CD4-positive, alpha-beta T cell treated with Interleukin-6 at 100 ng/mL for 8 hours (primary cell): Measurements from ENCODE around the gene PAPSS2.
"Not testable (repeated sequence)": the region's sequence is repeated elsewhere in the genome, so short reads cannot be mapped to it uniquely, and the experiment has no call there.

ENCODE experiments used
- DNase-seq: peaks from one replicate; pipeline ENCODE4 v3.0.0-alpha.2; 2020; ENCODE audit warnings: mixed read lengths, low spot score

Gene PAPSS2

GRCh38 chr10:87642988-87643387 is 16.7 kb upstream of the PAPSS2 start:
- no peak for DNase-seq

- DNase-seq: no peak
These were observed 15.8 kb upstream of the PAPSS2 start for GRCh38 chr10:87643920-87644319.

DNA sequence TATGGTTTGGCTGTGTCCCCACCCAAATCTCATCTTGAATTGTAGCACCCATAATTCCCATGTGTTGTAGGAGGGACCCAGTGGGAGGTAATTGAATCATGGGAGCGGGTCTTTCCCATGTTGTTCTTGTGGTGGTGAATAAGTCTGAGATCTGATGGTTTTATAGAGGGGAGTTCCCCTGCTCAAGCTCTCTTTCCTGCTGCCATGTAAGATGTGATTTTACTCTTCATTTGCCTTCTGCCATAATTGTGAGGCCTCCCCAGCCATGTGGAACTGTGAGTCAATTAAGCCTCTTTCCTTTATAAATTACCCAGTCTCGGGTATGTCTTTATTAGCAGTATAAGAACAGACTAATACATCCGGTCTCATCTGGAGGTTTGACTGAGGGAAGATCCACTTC is 15.2 kb upstream of the PAPSS2 start:
- not testable (repeated sequence) for DNase-seq

- no peak for DNase-seq
These were observed 13.3 kb upstream of the PAPSS2 start for GRCh38 chr10:87646192-87646909.

- no peak for DNase-seq
These were observed 12.7 kb upstream of the PAPSS2 start for GRCh38 chr10:87646935-87647334.

DNA sequence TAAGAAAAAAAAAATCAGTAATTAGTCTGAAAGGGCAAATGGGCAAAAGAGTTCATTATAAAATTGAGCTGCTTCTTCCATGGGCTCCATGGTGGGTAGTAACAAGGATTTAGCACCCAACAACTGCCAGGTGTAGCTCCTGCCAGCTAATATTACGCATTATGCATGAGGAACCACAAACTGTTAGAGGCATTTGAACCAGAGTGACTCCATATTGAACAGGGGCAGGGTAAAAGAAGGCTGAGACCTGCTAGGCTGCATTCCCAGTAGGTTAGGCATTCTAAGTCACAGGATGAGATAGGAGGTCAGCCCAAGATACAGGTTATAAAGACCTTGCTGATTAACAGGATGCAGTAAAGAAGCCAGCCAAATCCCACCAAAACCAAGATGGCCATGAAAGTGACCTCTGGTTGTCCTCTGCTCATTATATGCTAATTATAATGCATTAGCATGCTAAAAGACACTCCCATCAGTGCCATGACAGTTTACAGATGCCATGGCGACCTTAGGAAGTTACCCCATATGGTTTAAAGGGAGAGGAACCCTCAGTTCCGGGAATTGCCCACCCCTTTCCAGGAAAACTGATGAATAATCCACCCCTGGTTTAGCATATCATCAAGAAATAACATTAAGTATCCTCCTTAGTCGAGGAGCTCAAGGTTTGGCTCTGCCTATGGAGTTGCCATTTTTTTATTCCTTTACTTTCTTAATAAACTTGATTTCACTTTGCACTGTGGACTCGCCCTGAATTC is 8.7 kb upstream of the PAPSS2 start:
- DNase-seq: no peak

DNA sequence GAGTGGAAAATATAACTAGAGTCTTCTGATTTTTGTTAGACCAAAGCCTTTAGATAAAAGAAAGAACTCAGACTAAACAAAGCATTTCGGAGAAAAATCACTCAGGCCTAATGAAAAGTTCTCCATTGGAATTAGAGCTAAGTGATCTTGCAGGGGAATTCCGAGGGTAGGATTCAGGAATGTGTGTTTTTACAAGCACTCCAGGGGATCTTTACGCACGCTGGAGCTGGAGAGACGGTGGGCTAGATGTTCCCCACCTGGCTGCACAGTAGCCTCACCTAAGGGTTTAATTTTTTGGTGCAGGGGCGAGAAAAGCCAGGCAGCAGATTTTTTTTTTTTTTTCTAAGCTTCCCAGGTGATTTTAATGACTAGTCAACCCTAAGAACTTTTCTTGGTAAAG is 7.9 kb upstream of the PAPSS2 start:
- DNase-seq: no peak

DNA sequence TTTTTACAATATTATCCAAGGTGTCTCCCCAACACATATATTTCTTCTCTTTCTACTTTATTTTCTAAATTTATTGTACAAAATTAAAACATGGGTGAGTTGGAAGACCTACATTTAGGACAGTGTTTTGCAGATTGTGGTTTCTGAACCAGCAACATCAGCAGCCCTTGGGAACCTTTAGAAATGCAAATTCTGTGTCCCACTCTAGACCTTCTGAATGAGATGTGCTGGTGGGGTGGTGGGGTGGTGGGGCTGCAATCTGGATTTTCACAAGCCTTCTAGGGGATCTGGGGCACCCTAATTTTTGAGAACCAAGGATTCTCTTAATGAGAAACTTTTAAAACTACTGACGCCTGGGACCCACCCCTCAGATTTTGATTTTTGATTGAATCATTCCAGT is 7.4 kb upstream of the PAPSS2 start:
- DNase-seq: no peak

- DNase-seq: no peak
These were observed 5.5 kb upstream of the PAPSS2 start for GRCh38 chr10:87654212-87654611.

GRCh38 chr10:87656431-87657072 is 3.1 kb upstream of the PAPSS2 start:
- peak; percentile 7 for DNase-seq

DNA sequence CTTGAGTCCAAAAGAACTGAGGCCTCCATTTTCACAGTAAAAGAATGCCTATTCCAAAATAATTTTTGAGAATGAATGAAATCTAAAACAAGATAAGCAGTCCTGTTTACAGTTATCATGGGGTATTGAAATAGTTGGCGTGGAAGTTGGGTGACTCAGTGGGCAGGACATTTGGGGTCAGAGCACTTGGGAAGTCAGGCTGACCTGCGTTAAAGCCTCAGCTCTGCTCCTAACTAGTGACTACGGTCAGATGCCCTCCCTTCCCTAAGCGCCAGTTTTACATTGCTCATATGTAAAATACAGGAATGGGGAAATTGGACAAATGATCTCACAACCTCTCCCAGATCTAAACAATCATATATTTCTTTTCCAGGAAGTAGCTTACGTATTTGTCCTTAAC is 2.3 kb upstream of the PAPSS2 start:
- no peak for DNase-seq

- no peak for DNase-seq
These were observed 1.3 kb upstream of the PAPSS2 start for GRCh38 chr10:87658321-87658795.

GRCh38 chr10:87658858-87659555 is 671 bp upstream of the PAPSS2 start:
- DNase-seq: no peak

- DNase-seq: no peak
These were observed 931 bp downstream of the PAPSS2 start for GRCh38 chr10:87660484-87661133.

GRCh38 chr10:87661861-87662785 is 2.4 kb downstream of the PAPSS2 start:
- DNase-seq: no peak

- no peak for DNase-seq
These were observed 4.6 kb downstream of the PAPSS2 start for GRCh38 chr10:87664276-87664701.

- no peak for DNase-seq
These were observed 7.8 kb downstream of the PAPSS2 start for GRCh38 chr10:87667493-87667892.

- no peak for DNase-seq
These were observed 8.8 kb downstream of the PAPSS2 start for GRCh38 chr10:87668324-87669074.

DNA sequence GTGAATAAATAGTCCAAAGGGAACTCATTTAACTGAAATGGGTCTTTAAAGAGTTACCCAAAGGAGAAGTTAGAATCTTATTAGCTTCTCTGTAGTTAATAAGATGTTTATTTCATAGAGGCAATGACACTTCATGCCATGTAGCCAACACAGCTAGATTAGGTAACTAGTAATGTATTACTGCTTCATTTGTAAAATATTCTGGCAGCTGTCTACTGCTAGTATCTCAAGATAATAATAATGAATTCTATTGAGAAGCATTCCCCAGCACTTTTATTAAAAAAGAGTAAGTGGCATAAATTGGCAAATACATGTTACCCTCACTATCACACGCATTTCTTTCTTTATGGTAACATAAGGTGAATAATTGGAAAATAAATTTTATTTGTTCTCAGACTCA is 10.1 kb downstream of the PAPSS2 start:
- no peak for DNase-seq

DNA sequence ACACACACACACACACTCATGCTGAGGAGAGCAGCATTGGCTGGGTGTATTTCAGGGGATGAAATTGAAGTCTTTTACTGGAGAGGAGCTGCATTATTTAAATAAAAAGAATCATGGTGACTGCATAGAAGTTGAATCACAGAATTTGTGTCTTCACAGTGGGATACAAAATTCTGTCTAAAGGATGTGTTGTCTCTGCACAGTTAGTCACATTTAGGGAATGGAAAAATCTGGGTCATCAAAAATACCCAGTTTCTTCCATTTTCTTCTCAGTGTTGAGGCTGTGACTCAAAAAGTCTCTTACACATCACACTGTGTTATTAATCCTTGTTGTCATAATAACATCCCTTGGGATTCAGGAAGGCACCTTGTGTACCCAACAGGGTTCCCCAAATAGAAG is 10.9 kb downstream of the PAPSS2 start:
- no peak for DNase-seq
